Spleen (tissue), 7 donors: Measurements from ENCODE around the gene HS3ST4.

Experiments
- POLR2A ChIP-seq, 3 donors: fragments of 450-650 bp; IDR thresholded peaks; one replicate each; pipeline ENCODE4 v1.5.1; 2017; ENCODE audit warnings: antibody characterized with exemption in 3 of 3, mild to moderate bottlenecking in 1 of 3
- POLR2AphosphoS5 ChIP-seq, 3 donors: sonication (generic); formaldehyde crosslinking; IDR thresholded peaks; one replicate each; pipeline ENCODE4 v1.5.1; 2017; ENCODE audit warnings: antibody characterized with exemption in 3 of 3
- TF ChIP-seq, protein P1 (sequence below), 11 experiments: fragments of 200-600 bp in 7 of 11; fragments of 450-650 bp in 4 of 11; sonication (generic) in 4 of 11; IDR thresholded peaks in 8 of 11; conservative IDR thresholded peaks in 3 of 11; 1 replicate in 7 of 11; 2 replicates in 4 of 11; pipeline versions ENCODE4 v1.4.0 to v1.8.0; 2016 to 2021; ENCODE audit warnings: antibody characterized with exemption in 11 of 11, inconsistent platforms in 4 of 11, mild to moderate bottlenecking in 1 of 11
- donor health status: DM: no; HTN: no; CAD: no; lungs with moderate emphysema.
- donor health status: DM: no; HTN: no; CAD: no.
- donor health status: DM: no; HTN: no; CAD: no.

DNA sequence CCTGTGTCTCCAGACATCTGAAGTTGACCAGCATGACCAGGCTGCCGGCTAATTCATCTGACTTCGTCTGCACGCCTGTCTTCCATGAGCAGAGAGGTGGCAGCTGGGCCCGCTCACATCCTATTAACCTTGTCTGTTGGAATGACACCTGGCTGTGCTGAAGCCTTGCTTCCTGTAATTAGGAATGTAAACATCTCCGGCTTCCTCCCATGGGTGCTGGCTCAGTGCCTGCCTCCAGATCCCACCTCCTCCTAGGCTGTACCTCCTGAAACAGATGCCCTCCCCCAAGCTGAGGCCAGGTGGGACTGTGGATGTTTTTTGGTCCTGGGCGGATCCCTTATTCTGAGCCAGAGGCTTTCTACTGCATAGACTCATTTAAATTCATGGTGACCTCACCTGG lies 296.3 kb downstream of the HS3ST4 start:
- TF ChIP-seq POLR2AphosphoS5 (IDR thresholded peaks at IDR 0.05) (no peak), POLR2A (IDR thresholded peaks at IDR 0.05) (no peak)
- TF ChIP-seq, protein P1, sequence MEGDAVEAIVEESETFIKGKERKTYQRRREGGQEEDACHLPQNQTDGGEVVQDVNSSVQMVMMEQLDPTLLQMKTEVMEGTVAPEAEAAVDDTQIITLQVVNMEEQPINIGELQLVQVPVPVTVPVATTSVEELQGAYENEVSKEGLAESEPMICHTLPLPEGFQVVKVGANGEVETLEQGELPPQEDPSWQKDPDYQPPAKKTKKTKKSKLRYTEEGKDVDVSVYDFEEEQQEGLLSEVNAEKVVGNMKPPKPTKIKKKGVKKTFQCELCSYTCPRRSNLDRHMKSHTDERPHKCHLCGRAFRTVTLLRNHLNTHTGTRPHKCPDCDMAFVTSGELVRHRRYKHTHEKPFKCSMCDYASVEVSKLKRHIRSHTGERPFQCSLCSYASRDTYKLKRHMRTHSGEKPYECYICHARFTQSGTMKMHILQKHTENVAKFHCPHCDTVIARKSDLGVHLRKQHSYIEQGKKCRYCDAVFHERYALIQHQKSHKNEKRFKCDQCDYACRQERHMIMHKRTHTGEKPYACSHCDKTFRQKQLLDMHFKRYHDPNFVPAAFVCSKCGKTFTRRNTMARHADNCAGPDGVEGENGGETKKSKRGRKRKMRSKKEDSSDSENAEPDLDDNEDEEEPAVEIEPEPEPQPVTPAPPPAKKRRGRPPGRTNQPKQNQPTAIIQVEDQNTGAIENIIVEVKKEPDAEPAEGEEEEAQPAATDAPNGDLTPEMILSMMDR (IDR thresholded peaks at IDR 0.05 in 8 of 11, conservative IDR thresholded peaks at IDR 0.05 in 3 of 11) = no peak
